Activated CD8-positive, alpha-beta memory T cell treated with anti-CD3 and anti-CD28 coated beads, Interleukin-2, amount 50 U/mL, for 1 hour (primary cell): Measurements from ENCODE around the gene PSMB1.

Source experiments
- DNase-seq: peaks from one replicate; pipeline ENCODE4 v3.0.0-alpha.2; 2020; ENCODE audit errors: extremely low read depth

The PSMB1 gene

DNA sequence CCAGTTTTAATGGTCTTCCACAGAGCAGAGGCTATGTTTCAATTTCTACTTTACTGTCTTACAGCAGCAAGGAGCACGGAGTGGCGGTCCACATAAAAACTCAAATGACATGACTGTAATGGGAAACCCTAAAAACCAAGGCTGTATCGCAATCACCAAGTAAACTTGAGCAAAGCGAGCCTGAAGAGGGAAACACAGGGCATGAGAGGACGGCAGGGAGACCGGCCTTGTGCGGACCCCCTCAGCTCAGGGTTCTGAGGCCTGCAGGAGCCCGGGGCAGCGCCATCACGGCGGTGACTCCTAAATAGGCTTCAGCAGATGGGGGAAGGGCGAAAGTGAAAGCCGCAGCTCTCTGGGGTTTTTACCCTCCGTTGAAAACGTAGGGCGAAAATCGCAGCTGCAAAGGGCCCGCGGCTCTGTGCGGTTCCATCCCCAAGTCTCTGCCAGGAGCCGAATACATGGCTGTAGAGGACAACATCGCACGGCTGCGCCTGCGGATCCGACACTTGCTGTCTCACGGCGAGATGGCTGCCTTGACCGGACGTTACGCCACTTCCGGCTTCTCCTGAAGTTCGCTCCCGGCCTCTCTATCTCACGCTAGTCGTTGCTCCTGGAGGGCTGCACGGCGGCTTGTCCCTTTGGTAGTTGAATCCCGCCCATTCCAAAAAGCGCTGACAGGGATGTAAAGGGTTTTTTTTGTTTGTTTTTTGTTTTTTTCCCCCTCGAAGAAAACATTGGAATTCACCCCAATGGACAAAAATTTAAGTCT lies at the start of gene PSMB1:
Gene PSMB1, minus strand, starts transcription at position 543 of the 769 bp plus-strand sequence. Its CDS starts 65 bp downstream, at position 478.
- DNase-seq, result peak; percentile 54

DNA sequence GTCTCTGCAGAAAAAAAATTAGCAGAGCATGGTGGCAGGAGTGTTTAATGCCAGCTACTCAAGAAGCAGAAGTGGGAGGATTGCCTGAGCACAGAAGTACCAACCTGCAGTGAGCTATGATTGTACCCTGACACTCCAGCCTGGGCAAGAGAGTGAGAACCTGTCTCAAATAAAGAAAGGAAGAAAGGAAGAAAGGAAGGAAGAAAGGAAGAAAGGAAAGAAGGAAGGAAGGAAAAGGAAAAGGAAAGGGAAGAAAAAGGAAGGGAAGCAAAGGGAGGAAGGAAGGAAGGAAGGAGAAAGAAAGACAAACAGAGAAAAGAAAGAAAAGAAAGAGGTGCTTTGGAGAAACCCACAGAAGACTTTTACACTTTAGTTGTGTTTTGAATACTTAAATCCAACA lies 44.2 kb upstream of the PSMB1 start:
- DNase-seq, result no peak

DNA sequence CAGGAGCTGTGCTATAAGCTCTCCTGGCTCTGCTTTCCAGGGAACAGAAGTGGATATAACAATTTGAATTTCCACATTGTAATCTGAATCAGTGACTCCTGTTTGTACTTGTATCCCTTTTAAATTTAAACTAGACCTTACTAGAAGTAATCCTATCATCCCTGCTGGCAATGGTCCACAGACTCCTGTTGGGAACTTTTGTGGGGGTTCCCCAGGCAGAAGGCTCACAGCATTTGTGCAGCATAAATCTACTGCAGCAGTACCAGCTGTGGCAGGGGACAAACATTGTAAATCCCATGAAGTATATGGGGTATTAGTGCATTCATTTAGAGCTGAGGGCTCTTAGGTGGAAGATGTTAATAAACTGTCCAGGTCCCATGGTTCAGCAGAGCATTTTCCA lies 43.3 kb upstream of the PSMB1 start:
- DNase-seq, result no peak

DNA sequence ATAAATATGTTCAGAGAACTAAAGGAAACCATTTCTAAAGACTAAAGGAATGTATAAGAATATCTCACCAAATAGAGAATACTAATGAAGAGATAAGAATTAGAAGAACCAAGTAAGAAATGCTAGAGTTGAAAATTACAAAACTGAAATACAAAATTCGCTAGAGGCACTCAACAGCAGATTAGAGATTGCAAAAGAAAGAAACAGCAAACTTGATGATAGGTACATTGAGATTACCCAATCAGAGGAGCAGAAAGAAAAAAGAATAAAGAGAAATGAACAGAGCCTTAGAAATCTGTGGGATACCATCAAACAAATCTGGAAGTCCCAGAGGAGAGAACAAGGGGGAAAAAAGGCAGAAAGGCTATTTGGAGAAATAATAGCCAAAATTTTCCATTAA lies 37.6 kb upstream of the PSMB1 start:
- no peak for DNase-seq

DNA sequence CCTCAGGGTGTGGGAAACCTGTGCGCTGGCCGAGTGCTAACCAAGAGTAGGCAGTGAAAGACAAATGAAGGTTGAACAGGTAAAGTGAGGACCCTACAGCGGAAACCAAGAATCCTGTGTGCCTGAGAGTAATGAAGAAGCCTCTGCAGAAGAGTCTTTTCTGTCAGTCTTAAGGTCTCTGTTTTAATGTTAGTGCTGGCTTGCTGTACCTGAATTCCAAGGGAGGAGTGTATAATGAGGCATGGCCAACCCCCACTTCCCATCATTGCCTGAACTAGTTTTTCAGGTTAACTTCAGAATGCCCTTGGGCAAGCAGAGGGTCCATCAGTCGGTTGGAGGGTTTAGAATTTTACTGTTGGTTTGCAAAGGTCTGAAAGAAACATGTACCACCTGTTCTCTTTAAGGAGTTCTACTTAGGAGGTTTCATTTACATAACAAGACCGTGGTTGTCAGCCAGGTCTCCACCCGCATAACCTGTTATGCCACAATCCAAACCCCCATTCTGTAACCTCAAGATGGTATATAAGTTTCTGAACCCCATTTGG lies 31.9 kb upstream of the PSMB1 start:
- no peak for DNase-seq

DNA sequence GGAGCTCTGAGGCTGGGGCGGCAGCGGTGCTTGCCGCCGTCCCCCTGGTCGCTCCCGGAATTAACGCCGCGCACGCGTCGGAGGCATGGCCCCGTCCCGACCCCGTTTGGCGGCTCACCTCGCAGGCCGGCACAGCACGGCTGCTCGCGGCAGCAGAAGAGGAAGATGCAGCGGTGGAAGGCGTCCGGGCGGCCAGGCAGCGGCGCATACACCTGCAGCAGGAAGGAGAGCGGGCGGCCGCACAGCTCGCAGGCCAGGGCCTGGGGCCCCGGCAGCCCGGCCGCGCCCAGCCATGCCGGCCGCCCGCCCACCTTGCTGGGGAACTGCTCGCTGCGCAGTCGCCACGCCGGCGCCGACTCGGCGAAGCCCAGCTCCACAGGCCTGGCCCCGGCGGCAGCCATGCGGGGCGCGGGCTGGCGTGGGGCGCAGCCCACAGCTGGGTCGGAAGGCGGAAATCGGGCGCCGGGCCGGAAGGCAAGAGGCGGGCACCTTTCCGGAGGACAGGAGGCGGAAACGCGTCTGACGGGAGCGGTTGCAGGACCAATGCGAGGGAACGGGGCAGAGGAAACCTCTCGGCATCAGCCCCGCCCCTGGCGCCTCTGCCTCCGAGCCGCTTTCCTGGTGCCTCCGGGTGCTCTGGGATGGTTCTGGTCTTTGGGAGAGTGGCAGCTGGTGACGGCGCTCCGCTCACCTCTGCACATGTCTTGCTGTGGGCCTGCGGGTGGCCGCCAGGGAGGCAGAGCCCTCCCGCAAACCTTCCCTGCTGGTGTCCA lies 31.3 kb upstream of the PSMB1 start, which contains the start of gene PDCD2:
Gene PDCD2, minus strand, starts transcription at position 457 of the 773 bp plus-strand sequence. Its CDS starts 56 bp downstream, at position 401.
- peak; percentile 69 for DNase-seq

DNA sequence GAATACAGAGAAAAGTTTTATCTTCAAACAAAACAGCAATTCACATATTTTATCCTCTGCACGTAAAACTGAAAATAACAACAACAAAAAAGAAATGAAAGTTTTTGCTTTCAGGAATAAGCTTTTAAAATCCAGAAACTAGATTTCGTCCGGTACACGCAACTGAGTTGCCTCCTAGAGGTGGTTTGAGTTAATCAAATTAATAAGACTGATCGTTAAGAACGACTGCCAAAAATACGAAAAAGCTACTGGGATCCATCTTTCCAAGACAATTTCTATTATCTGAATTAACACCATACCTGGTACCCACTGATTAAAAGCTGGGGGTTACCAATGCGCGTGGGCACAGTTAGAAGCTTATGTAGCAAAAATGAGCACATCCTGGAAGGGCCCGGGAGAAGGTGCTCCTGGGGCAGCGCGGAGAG lies 30.7 kb upstream of the PSMB1 start:
- no peak for DNase-seq

DNA sequence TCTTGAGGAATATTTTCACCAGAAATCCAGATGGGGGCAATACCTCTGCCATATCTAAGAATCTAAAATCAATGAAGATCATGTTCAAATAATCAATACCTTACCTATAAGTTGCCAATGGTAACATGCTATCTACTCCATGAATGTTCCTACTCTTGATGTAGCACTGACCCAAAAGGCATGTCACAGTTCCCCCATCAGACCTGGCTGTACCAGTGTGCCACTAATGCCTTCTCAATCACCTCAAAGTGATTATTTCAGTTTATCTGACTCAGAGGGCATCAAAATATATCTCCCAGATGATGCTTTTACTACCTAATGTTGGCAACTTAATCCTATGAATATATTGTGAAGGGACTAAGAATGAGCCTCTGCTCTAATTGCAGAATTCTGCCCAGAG lies 25.8 kb upstream of the PSMB1 start:
- no peak for DNase-seq

DNA sequence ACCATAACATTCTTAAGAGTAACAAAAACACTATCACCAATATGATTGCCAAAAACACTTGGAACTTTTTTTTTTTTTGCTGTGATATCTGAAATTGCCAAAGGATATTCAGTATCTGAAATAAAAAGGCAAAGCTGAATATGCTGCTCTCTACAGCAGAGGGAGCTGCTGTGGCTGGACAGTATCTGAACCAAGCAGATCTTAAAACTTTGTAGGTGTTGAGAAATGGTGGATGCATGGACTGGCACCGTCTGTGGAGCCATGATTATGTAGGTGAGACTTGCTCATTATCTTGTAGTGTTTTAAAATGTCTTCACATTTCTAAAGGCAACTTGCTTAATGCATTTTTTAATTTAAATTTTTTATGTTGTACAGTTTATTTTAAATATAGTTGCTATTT lies 22.1 kb upstream of the PSMB1 start:
- no peak for DNase-seq

DNA sequence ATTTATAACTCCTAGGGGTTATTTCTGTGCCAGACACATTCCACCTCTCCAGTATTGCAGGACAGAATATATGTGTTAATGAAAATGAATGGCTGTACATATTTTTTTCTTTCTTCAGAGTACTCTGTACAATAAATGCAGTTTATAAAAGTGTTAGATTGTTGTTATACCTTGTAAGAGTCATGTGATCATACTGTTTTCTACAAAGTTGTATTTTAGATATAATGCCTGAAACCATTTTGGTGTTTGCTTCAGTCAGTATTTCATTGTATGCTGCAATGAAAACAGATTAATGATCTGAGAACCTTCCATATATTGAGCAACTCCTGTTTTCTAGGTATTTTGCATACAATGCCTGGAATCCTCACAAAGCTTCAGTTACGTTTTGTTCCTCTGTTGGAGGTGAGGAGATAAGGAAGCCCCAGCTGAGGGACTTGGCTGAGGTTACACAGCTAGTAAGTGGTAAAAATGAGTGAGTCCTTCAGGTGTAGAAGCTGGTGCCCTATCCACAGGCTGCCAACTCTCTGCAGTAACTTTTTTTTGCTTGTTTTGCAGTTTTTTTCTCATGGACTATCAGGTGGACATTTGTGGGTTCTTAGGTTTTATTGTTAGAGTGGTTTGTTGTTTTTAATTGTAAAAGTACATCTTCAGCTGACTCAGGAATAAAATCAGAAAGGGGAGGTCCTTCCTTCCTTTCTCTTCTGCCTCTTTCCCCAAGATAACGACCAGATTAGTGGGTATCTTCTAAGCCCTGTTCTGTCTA lies 19.8 kb upstream of the PSMB1 start:
- DNase-seq, result no peak

DNA sequence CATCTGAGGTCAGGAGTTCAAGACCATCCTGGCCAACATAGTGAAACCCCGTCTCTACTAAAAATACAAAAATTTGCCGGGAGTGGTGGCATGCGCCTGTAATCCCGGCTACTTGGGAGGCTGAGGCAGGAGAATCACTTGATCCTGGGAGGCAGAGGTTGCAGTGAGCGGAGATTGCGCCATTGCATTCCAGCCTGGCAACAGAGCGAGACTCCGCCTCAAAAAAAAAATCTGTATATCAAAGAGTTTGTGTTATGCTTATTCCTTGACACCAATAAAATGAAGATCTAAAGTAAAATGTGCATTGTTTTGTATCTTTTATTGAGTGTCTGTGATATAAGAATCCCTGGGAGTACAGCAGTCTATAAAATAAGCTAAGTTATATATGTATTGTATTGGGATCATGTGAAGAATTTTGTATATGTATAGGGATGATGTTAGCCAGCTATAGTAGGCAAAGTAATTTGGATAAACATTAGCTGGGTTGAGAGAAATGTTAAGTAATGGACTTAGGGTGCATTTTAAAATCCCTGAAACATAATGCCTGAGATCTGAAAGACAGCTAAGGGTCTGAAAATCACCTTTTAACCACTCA lies 11.9 kb upstream of the PSMB1 start:
- no peak for DNase-seq

DNA sequence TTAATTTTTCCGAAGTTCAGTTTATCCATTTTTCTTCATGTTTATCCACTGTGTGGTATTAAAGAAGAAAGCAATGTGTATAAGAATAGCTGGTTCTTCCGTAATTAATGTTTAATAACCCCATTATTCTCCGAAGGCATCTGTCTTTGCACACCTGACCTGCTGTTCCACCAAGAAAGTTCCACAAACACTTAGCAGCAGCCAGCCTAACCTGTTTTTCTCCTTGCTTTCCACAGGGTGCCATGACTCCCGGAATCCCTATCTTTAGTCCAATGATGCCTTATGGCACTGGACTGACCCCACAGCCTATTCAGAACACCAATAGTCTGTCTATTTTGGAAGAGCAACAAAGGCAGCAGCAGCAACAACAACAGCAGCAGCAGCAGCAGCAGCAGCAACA lies 8.4 kb upstream of the PSMB1 start:
- DNase-seq, result no peak

DNA sequence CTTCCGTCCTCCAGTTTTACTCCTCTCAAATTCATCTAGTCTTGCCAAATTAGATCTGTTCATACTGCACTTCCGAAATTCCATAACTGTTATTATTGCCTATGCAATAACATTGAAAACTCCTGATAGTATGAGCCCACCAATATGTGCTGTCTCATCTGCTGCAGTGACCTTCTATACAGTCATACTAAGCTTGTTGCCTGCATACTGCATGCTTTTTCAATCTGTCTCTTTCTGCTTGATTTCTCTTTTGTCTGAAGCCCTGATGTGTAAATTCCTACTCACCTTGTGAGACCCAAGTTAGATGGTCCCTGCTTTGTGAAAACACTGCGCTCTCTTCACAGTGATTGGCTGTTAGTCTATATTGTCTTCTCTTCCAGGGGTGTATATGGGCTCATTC lies 2.2 kb upstream of the PSMB1 start:
- no peak for DNase-seq

DNA sequence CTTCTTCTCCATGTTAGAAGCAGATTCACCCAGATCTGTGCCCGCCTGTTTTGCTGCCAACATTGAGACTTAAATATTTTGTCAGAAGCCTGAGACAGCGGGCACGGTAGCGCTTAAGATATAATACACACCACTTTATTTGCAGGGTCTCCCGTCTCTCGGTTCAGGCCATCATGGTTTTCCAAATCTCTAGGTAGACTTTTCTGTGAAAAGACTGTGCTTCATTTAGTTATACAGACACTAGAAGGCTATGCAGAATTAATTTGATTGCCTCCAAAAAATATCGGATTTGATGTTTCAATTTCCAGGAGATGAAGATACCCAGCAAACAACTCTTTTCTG lies 1.7 kb upstream of the PSMB1 start:
- DNase-seq, result no peak

DNA sequence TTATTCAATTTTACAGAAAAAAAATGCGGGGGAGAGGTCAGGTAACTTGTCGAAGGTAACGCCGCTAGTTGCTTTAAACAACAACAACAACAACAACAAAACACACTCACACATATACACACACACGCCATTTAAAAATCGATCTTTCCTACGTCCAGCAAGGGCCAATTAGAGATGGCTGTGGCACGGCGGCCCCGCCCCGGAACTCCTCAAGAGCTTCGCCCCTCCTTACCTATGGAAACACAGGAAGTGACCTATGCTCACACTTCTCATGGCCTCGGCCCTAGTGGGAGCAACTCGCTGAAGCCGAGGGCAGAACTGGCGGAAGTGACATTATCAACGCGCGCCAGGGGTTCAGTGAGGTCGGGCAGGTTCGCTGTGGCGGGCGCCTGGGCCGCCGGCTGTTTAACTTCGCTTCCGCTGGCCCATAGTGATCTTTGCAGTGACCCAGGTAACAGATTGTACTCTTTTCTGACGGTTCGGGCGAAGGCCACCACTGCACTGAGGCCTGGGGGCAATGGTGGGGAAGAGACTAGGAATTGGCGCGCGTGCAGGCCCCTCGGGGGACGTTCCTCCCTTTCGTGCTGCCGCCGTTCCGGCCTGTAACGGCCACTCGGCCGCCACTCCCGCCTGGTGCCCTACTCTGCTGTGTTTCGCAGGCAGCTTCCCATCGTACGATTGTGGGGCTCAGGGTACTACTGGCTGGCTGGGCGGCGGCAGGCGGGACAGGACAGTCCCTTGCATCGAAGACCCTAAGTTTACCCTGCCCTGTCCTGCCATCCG lies 1.1 kb upstream of the PSMB1 start, which contains the start of gene TBP:
Gene TBP, plus strand, starts transcription at position 357 of the 783 bp plus-strand sequence. CDS start 2,661 bp downstream, outside the sequence.
- DNase-seq, result peak; percentile 91

DNA sequence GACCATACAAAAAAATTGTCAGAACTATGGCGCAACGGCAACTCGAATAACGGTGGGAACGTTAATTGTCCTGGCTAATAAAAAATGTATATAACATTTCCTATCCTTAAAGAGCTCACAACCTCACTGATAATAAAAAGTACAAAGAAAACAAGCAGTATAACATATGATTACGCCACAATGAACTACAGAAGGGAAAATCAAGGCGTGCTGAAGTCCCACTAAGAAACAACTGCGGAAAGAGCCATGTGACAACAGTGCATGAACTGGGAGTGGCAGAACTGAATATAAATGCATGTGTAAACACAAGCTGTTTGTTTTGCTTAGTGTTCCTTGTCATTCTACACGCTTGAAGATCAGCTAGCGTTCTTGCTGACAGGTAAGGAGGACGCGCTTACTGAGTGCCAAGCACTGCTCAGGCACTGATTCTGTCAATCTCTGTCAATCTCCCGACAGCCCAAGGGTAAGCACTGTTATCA lies 466 bp upstream of the PSMB1 start:
- DNase-seq, result no peak

DNA sequence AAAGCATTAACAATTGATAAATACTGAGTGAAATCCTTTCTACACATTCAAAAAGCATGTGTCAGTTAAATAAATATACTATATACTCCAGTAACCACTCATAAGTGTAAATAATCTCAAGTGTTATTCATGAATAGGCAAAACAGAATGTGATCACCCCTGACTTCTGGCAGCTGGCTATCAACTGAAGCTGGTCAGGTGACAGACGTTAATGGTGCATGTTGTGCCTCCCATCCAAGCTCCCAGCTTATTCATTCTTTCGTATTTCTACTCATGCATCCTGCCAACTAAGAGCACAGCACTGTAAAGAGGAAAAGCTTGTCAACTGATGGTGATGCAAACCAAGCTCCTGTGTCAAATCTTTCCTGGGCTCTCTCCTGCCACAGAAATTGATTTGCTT lies 7.7 kb downstream of the PSMB1 start:
- no peak for DNase-seq

DNA sequence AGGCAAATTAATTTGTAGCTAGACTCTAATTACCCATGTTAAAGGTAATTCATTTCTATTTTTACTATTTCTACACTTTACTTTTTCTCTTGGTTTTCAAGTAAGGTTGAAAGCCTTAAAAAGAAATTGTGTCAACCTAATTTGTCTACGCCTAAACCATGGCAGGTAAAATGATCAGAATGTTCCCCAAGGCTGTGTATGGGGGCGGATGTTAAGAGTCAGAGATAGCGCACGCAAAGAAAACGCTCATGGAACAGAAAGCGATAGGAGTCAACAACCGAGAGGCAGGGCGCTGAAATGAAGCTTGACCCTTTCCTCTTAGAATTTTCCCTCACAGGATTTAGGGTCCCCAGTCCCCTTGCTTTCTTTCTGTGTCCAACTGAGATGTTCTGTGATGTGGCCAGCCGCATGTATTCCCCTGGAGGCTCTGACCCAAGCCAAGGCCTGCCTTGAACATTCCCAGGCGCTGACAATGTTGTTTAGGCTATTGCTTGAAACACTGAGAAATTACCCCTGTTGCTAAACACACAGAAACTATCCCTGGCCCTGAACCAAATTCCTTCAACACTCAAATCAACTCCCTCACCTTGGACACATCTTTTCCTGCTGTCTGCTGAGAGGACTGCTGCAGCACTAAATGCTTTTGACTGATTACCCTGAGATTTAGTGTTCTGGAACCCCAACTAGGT lies 10.9 kb downstream of the PSMB1 start:
- no peak for DNase-seq

DNA sequence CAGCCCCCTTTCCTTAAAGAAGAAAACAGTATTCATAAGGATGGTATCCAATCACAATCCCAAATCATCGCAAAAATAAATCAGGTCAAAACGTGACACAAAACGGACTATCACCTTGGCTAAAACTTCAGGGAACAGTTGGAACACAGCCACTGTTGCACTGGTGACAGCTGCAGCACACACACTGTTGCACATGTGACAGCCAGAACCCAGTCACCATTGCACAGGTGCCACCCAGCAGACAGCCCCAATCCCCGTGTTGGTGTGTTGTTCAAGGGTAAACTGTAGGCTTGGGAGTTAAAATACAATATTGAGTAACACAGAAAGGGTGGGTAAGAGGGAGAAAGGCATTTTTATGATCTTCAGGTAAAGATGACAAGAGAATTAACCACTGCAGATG lies 15.8 kb downstream of the PSMB1 start:
- no peak for DNase-seq

DNA sequence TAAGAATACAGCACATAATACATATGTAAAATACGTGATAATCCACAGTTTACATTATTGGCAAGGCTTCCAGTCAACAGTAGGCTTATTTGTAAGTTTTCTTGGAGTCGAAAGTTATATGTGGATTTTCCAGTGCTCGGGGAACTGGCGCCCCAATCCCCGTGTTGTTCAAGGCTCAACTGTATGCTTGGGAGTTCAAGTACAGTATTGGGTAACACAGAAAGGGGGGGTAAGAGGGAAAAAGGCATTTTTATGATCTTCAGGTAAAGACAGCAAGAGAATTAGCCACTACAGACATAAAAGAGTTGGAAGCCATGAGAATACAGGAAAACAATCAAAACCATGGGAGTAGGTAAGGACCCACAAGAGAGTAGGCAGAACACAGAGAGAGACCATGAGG lies 16.4 kb downstream of the PSMB1 start:
- no peak for DNase-seq
